ENCODE measurements around the gene DHRS7B. TPM values are rescaled to one million over a fixed set of nuclear protein-coding genes. Genes with fewer than 3 reads are reported as not detected.

Gene DHRS7B
- total and polyA plus RNA-seq, 2 of the 13 experiments (the other 11 are each of a cell fraction or from before 2014, with no cell fraction given): 20.0 to 35.8 TPM

DNA sequence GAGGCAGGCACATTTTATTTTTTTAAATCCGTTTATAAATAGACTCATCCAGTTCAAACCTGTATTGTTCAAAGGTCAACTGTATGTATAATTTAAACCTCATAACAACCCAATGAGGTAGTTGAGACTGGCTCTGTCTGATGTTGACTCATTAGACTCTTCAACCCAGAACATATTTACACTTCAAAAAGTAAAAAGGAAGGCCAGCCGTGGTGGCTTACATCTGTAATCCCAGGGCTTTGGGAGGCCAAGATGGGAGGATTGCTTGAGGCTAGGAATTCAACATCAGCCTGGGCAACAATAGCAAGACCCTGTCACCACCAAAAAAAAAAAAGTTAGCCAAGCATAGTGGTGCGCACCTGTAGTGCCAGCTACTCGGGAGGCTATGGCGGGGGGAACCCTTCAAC lies 32.5 kb upstream of the DHRS7B start (continued):
- TF ChIP-seq, protein P1, sequence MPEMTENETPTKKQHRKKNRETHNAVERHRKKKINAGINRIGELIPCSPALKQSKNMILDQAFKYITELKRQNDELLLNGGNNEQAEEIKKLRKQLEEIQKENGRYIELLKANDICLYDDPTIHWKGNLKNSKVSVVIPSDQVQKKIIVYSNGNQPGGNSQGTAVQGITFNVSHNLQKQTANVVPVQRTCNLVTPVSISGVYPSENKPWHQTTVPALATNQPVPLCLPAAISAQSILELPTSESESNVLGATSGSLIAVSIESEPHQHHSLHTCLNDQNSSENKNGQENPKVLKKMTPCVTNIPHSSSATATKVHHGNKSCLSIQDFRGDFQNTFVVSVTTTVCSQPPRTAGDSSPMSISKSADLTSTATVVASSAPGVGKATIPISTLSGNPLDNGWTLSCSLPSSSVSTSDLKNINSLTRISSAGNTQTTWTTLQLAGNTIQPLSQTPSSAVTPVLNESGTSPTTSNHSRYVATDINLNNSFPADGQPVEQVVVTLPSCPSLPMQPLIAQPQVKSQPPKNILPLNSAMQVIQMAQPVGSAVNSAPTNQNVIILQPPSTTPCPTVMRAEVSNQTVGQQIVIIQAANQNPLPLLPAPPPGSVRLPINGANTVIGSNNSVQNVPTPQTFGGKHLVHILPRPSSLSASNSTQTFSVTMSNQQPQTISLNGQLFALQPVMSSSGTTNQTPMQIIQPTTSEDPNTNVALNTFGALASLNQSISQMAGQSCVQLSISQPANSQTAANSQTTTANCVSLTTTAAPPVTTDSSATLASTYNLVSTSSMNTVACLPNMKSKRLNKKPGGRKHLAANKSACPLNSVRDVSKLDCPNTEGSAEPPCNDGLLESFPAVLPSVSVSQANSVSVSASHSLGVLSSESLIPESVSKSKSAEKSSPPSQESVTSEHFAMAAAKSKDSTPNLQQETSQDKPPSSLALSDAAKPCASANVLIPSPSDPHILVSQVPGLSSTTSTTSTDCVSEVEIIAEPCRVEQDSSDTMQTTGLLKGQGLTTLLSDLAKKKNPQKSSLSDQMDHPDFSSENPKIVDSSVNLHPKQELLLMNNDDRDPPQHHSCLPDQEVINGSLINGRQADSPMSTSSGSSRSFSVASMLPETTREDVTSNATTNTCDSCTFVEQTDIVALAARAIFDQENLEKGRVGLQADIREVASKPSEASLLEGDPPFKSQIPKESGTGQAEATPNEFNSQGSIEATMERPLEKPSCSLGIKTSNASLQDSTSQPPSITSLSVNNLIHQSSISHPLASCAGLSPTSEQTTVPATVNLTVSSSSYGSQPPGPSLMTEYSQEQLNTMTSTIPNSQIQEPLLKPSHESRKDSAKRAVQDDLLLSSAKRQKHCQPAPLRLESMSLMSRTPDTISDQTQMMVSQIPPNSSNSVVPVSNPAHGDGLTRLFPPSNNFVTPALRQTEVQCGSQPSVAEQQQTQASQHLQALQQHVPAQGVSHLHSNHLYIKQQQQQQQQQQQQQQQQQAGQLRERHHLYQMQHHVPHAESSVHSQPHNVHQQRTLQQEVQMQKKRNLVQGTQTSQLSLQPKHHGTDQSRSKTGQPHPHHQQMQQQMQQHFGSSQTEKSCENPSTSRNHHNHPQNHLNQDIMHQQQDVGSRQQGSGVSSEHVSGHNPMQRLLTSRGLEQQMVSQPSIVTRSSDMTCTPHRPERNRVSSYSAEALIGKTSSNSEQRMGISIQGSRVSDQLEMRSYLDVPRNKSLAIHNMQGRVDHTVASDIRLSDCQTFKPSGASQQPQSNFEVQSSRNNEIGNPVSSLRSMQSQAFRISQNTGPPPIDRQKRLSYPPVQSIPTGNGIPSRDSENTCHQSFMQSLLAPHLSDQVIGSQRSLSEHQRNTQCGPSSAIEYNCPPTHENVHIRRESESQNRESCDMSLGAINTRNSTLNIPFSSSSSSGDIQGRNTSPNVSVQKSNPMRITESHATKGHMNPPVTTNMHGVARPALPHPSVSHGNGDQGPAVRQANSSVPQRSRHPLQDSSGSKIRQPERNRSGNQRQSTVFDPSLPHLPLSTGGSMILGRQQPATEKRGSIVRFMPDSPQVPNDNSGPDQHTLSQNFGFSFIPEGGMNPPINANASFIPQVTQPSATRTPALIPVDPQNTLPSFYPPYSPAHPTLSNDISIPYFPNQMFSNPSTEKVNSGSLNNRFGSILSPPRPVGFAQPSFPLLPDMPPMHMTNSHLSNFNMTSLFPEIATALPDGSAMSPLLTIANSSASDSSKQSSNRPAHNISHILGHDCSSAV (CRISPR knock-in tag; IDR thresholded peaks at IDR 0.05; ENCODE audit: borderline replicate concordance): no peak
- TF ChIP-seq, protein P2, sequence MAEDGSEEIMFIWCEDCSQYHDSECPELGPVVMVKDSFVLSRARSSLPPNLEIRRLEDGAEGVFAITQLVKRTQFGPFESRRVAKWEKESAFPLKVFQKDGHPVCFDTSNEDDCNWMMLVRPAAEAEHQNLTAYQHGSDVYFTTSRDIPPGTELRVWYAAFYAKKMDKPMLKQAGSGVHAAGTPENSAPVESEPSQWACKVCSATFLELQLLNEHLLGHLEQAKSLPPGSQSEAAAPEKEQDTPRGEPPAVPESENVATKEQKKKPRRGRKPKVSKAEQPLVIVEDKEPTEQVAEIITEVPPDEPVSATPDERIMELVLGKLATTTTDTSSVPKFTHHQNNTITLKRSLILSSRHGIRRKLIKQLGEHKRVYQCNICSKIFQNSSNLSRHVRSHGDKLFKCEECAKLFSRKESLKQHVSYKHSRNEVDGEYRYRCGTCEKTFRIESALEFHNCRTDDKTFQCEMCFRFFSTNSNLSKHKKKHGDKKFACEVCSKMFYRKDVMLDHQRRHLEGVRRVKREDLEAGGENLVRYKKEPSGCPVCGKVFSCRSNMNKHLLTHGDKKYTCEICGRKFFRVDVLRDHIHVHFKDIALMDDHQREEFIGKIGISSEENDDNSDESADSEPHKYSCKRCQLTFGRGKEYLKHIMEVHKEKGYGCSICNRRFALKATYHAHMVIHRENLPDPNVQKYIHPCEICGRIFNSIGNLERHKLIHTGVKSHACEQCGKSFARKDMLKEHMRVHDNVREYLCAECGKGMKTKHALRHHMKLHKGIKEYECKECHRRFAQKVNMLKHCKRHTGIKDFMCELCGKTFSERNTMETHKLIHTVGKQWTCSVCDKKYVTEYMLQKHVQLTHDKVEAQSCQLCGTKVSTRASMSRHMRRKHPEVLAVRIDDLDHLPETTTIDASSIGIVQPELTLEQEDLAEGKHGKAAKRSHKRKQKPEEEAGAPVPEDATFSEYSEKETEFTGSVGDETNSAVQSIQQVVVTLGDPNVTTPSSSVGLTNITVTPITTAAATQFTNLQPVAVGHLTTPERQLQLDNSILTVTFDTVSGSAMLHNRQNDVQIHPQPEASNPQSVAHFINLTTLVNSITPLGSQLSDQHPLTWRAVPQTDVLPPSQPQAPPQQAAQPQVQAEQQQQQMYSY (CRISPR knock-in tag; IDR thresholded peaks at IDR 0.05): no peak
- TF ChIP-seq, protein P3, sequence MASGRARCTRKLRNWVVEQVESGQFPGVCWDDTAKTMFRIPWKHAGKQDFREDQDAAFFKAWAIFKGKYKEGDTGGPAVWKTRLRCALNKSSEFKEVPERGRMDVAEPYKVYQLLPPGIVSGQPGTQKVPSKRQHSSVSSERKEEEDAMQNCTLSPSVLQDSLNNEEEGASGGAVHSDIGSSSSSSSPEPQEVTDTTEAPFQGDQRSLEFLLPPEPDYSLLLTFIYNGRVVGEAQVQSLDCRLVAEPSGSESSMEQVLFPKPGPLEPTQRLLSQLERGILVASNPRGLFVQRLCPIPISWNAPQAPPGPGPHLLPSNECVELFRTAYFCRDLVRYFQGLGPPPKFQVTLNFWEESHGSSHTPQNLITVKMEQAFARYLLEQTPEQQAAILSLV (CRISPR knock-in tag; IDR thresholded peaks at IDR 0.05; ENCODE audit: borderline replicate concordance): no peak
- TF ChIP-seq GABPB1 (CRISPR knock-in tag; IDR thresholded peaks at IDR 0.05): no peak
- peak; percentile 24; the same call in 1 of the 2 replicates for TF ChIP-seq NCOR1 (IDR thresholded peaks at IDR 0.05; ENCODE audit: borderline replicate concordance, low read length)
- no peak for TF ChIP-seq KLF13 (CRISPR knock-in tag; IDR thresholded peaks at IDR 0.05)
- TF ChIP-seq ZNF251 (CRISPR knock-in tag; IDR thresholded peaks at IDR 0.05): no peak
- TF ChIP-seq, protein P4, sequence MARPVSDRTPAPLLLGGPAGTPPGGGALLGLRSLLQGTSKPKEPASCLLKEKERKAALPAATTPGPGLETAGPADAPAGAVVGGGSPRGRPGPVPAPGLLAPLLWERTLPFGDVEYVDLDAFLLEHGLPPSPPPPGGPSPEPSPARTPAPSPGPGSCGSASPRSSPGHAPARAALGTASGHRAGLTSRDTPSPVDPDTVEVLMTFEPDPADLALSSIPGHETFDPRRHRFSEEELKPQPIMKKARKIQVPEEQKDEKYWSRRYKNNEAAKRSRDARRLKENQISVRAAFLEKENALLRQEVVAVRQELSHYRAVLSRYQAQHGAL (CRISPR knock-in tag; IDR thresholded peaks at IDR 0.05; ENCODE audit: not compliant biosample characterization): no peak
- no peak for TF ChIP-seq XBP1 (CRISPR knock-in tag; IDR thresholded peaks at IDR 0.05)
- no peak for TF ChIP-seq ZSCAN22 (CRISPR knock-in tag; IDR thresholded peaks at IDR 0.05)
- TF ChIP-seq, protein P5, sequence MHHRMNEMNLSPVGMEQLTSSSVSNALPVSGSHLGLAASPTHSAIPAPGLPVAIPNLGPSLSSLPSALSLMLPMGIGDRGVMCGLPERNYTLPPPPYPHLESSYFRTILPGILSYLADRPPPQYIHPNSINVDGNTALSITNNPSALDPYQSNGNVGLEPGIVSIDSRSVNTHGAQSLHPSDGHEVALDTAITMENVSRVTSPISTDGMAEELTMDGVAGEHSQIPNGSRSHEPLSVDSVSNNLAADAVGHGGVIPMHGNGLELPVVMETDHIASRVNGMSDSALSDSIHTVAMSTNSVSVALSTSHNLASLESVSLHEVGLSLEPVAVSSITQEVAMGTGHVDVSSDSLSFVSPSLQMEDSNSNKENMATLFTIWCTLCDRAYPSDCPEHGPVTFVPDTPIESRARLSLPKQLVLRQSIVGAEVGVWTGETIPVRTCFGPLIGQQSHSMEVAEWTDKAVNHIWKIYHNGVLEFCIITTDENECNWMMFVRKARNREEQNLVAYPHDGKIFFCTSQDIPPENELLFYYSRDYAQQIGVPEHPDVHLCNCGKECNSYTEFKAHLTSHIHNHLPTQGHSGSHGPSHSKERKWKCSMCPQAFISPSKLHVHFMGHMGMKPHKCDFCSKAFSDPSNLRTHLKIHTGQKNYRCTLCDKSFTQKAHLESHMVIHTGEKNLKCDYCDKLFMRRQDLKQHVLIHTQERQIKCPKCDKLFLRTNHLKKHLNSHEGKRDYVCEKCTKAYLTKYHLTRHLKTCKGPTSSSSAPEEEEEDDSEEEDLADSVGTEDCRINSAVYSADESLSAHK (CRISPR knock-in tag; IDR thresholded peaks at IDR 0.05; ENCODE audit: borderline replicate concordance): no peak
- TF ChIP-seq JUND (CRISPR knock-in tag; IDR thresholded peaks at IDR 0.05): no peak
- TF ChIP-seq CHCHD3 (CRISPR knock-in tag; IDR thresholded peaks at IDR 0.05): no peak
